Transverse colon (tissue), 4 donors: ENCODE results near the gene ENTPD1. TPM values are rescaled to one million over a fixed set of nuclear protein-coding genes. Genes with fewer than 3 reads are reported as not detected.
"Not testable (repeated sequence)": the region's sequence is repeated elsewhere in the genome, so short reads cannot be mapped to it uniquely, and the experiment has no call there.

Experiments
- DNase-seq: peaks from one replicate; pipeline ENCODE4 v3.0.0-alpha.2; 2019
- H3K27ac ChIP-seq, 4 donors: fragments of 200-600 bp; sonication (generic); 2 replicates each; pipeline ENCODE4 v1.5.1; 2016 to 2018; ENCODE audit warnings: inconsistent platforms in 4 of 4
- H3K27me3 ChIP-seq: fragments of 200-600 bp; sonication (generic); 2 replicates; pipeline ENCODE4 v1.5.1; 2017; ENCODE audit warnings: inconsistent platforms
- H3K36me3 ChIP-seq, 4 donors: fragments of 200-600 bp; sonication (generic); 2 replicates each; pipeline ENCODE4 v1.5.1; 2017 to 2019; ENCODE audit warnings: inconsistent platforms in 4 of 4
- H3K4me1 ChIP-seq, 4 donors: fragments of 200-600 bp; sonication (generic); 2 replicates each; pipeline ENCODE4 v1.5.1; 2017 to 2020; ENCODE audit warnings: inconsistent platforms in 4 of 4
- H3K4me3 ChIP-seq, 4 donors: fragments of 200-600 bp; sonication (generic); 1 replicate in 1 of 4; 2 replicates in 3 of 4; pipeline versions ENCODE4 v1.5.1 to v1.6.1; 2017 to 2019; ENCODE audit warnings: inconsistent platforms in 4 of 4
- H3K9me3 ChIP-seq, 2 donors: fragments of 200-600 bp; sonication (generic); 2 replicates each; pipeline ENCODE4 v1.5.1; 2017 to 2019; ENCODE audit warnings: inconsistent platforms in 2 of 2
- CTCF ChIP-seq, 5 experiments: fragments of 200-600 bp in 3 of 5; fragments of 450-650 bp in 2 of 5; sonication (generic) in 3 of 5; IDR thresholded peaks; 1 replicate in 2 of 5; 2 replicates in 3 of 5; pipeline ENCODE4 v1.5.1; 2016 to 2017; ENCODE audit warnings: antibody characterized with exemption in 5 of 5, inconsistent platforms in 3 of 5, mild to moderate bottlenecking in 2 of 5, moderate library complexity in 1 of 5
- EP300 ChIP-seq: sonication (generic); formaldehyde crosslinking; IDR thresholded peaks from one replicate; pipeline ENCODE4 v1.6.1; 2017; ENCODE audit warnings: antibody characterized with exemption, low read depth
- POLR2A ChIP-seq: fragments of 450-650 bp; IDR thresholded peaks from one replicate; pipeline ENCODE4 v1.6.1; 2016; ENCODE audit warnings: antibody characterized with exemption, mild to moderate bottlenecking, moderate library complexity
- POLR2AphosphoS5 ChIP-seq, 3 donors: sonication (generic); formaldehyde crosslinking; IDR thresholded peaks; one replicate each; pipeline ENCODE4 v1.6.1; 2016; ENCODE audit warnings: antibody characterized with exemption in 3 of 3
- WGBS, 2 donors: methylation state at CpG; one replicate each; pipeline ENCODE4 v1.1.5; 2018; ENCODE audit warnings: low coverage in 1 of 2; 5-methylcytosine and 5-hydroxymethylcytosine counted together
- in situ Hi-C, 4 donors: fragments of 200-750 bp; cut with MboI; loops; one replicate each; pipeline versions ENCODE4 v1.15.0 to v1.15.1; 2017; ENCODE audit warnings: low sequenced_read_pairs in 3 of 4, low pct_ligation_motif_present in 1 of 4, low pct_unique_long_range_greater_than_20kb in 1 of 4
- intact Hi-C: fragments of 100-400 bp; cut with DNase I; formaldehyde crosslinking; loops from one replicate; pipeline ENCODE4 v1.15.1; 2023; ENCODE audit warnings: low total_unique reads
- total RNA-seq, 4 donors: library from RNA; depleted of rRNA; stranded (reverse); fragments of >200 nt; gene quantifications; one replicate each; pipeline ENCODE4 v1.1.0, GENCODE V29; 2016

Gene ENTPD1
- total RNA-seq, 4 donors from 2014 or later, result 5.1 to 35.6 (median 11.0) TPM

DNA sequence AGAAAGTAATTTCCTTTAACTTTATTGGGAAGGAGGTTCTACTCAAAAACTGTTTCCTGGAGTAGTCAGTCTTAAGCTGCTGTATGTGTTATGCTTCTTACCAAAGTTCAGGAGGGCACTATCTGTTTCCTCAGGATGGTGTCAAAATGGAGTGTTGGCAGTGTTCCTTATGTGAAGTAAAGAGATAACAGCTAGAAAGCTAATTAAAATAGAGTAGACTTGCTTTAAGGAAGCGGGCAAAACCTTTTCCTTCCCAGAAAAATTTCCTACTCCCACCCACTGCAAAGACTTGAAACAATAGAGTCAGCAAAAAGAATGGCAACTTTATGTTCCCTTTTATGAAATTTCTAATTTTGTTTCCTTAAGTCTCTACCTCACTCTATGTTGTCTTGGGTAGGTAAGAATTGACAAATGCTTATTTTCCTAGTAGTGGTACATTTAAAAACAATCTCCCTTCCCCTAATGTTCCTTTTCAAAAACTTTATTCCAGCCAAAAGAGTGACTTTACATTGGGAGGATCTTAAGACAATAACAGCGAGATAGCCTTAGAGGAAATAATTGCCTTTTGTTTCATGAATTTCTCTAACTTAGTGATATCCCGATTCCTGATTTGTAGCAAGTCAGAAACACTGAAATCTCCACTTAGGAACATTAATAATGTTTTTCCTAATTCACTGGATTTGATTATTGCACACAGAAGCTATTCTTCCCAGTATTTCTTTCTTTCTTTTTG, 26.5 kb upstream of the ENTPD1 start:
- Histone ChIP-seq H3K27ac (peak overlapping the region in 3 of 4 donors; percentile 35 to 39 (median 38)), H3K4me3 (no peak overlapping the region), H3K27me3 (no peaks in the 10 kb centered on the region), H3K36me3 (no peaks in the 10 kb centered on the region), H3K4me1 (peaks cover 0 to 6% (median 0%) of the 10 kb centered on the region in 4 donors), H3K9me3 (peaks cover 4 to 9% of the 10 kb centered on the region in 2 donors)
- TF ChIP-seq POLR2A (no peak), CTCF (IDR thresholded peaks at IDR 0.05) (no peak), EP300 (no peak), POLR2AphosphoS5 (IDR thresholded peaks at IDR 0.05) (no peak)
- in situ Hi-C loops, result no loop called here
- WGBS, 2 donors, result 72 to 73% methylated on average over 3 of the region's 3 CpGs
- intact Hi-C loops, result no loop called here
- DNase-seq, result no peak

DNA sequence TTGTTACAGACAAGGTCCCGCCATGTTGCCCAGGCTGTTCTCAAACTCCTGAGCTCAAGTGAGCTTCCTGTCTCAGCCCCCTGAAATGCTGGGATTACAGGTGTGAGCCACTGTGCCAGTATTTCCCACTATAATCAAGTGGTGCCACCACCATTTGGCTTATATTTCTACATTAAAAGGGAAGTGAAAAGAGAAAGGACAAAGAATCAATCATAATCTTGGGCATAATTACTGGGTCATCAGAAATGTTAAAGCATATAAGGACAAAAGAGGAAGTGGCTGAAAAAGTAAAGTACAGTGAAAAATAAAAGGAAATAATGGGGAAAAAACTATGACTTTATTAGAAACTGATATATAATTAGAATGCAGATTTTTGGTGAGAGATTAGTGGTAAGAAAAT, 25.7 kb upstream of the ENTPD1 start:
- WGBS, 2 donors, result 80 to 92% methylated on average over 1 of the region's 1 CpG
- peaks cover 0 to 6% (median 0%) of the 10 kb centered on the region in 4 donors for H3K4me1 ChIP-seq
- DNase-seq, result no peak
- no peak overlapping the region for H3K4me3 ChIP-seq
- H3K27ac ChIP-seq, result peak overlapping the region in 3 of 4 donors; percentile 33 to 39 (median 35)
- in situ Hi-C loops (no loop called here), intact Hi-C loops (no loop called here)
- no peaks in the 10 kb centered on the region for H3K27me3 ChIP-seq
- H3K9me3 ChIP-seq, result peaks cover 4 to 9% of the 10 kb centered on the region in 2 donors
- TF ChIP-seq EP300, result no peak
- no peak for TF ChIP-seq POLR2AphosphoS5 (IDR thresholded peaks at IDR 0.05)
- H3K36me3 ChIP-seq, result no peaks in the 10 kb centered on the region

DNA sequence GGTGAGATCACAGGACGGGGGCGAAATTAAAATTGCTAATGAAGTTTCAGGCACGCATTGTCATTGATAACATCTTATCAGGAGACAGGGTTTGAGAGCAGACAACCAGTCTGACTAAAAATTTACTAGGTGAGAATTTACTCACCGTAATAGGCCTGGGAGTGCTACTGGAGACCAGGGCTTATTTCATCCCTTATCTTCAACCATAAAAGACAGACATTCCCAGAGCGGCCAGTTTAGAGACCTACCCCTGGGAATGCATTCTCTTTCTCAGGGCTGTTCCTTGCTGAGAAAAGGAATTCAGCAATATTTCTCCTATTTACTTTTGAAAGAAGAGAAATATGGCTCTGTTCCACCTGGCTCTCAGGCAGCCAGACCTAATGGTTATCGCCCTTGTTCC, 23.1 kb upstream of the ENTPD1 start:
- DNase-seq, H3K9me3 ChIP-seq, H3K27ac ChIP-seq, intact Hi-C loops, in situ Hi-C loops, H3K4me1 ChIP-seq, H3K36me3 ChIP-seq, H3K4me3 ChIP-seq, H3K27me3 ChIP-seq: not testable (repeated sequence)
- WGBS, 2 donors, result 89 to 96% methylated on average over 6 of the region's 6 CpGs

DNA sequence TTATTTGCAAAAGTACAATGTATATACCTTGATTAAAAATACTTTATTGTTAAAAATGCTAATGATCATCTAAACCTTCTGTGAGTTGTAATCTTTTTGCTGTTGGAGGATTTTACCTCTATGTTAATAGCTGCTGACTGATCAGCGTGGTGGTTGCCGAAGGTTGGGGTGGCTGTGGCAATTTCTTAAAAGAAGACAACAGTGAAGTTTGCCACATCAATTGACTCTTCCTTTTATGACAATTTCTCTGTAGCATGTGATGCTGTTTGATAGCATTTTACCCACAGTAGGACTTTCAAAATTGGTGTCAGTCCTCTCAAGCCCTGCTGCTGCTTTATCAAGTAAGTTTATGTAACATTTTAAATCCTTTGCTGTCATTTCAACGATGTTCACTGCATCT, 16.9 kb upstream of the ENTPD1 start:
- DNase-seq, result no peak
- H3K27ac ChIP-seq, result no peak overlapping the region
- no peaks in the 10 kb centered on the region for H3K27me3 ChIP-seq
- in situ Hi-C loops, result no loop called here
- no peak for TF ChIP-seq EP300
- TF ChIP-seq POLR2A, result no peak
- no peak for TF ChIP-seq CTCF (IDR thresholded peaks at IDR 0.05)
- no peak for TF ChIP-seq POLR2AphosphoS5 (IDR thresholded peaks at IDR 0.05)
- H3K36me3 ChIP-seq, result no peaks in the 10 kb centered on the region
- intact Hi-C loops, result no loop called here
- H3K9me3 ChIP-seq, result no peaks in the 10 kb centered on the region
- H3K4me1 ChIP-seq, result peaks cover 0 to 21% (median 18%) of the 10 kb centered on the region in 4 donors
- WGBS, 2 donors, result 82 to 89% methylated on average over 3 of the region's 3 CpGs
- H3K4me3 ChIP-seq, result no peak overlapping the region

DNA sequence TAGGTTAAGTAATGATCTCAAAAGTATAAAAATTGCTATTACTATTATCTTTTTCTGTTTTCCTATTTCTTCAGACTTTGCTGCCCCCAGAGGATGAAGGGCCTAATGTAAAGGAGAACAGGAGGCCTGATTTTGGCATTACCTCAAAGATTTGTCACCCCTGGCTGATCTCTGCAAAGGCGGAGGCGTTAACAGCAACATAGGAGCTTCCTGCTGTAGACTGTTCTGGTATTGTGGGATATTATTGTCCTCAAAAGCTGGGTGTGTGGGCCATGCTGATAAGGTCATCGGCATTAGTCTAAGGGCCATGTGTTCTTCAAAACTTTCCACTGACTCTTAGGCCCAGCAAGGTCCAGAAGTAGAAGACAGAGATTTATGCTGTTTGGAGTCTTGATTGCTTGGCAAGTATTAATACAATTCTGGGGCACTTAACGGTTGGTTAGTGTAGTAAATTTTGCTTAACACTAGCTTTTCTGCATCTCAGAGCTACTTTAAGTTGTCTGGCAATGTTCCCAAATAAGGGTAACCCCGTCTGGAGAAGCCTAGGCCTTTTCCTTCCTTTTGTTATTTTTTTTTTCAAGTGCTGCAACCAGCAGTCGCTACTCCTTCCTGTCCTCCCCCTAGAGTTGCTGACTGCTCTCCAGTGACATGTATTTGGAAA, 14.0 kb upstream of the ENTPD1 start:
- intact Hi-C loops (no loop called here), in situ Hi-C loops (no loop called here)
- Histone ChIP-seq H3K4me3 (no peak overlapping the region), H3K36me3 (no peaks in the 10 kb centered on the region), H3K4me1 (peaks cover 0 to 21% (median 18%) of the 10 kb centered on the region in 4 donors), H3K27me3 (no peaks in the 10 kb centered on the region), H3K9me3 (no peaks in the 10 kb centered on the region), H3K27ac (peak overlapping the region; percentile 58 to 72 (median 70))
- no peak for TF ChIP-seq POLR2A
- peak in 2 of 5 experiments; percentile 5 to 12 for TF ChIP-seq CTCF (IDR thresholded peaks at IDR 0.05)
- no peak for TF ChIP-seq EP300
- TF ChIP-seq POLR2AphosphoS5 (IDR thresholded peaks at IDR 0.05), result peak in 1 of 3 donors; percentile 8
- whole genome bisulfite sequencing, 2 donors, result 0 to 13% methylated on average over 3 to 6 of the region's 6 CpGs
- DNase-seq, result peak; percentile 19
